ENCODE data around the gene TMUB1. TPM values are rescaled to one million over a fixed set of nuclear protein-coding genes. Genes with fewer than 3 reads are reported as not detected.
A peak's percentile ranks its signal among the peaks of the same experiment; 100 is the strongest.
"Not testable (repeated sequence)": the region's sequence is repeated elsewhere in the genome, so short reads cannot be mapped to it uniquely, and the experiment has no call there.

TMUB1 gene
- total RNA-seq, 2 experiments from 2014 or later = 80.3 to 81.1 TPM

- POLR2A ChIA-PET = no interaction called here
- no peak overlapping the region for H3K27ac Mint-ChIP-seq
- CTCF ChIA-PET = no interaction called here
- peaks cover 2% of the 10 kb centered on the region for H3K4me1 Mint-ChIP-seq
- H3K4me3 Mint-ChIP-seq = no peak overlapping the region
- peaks cover 4% of the 10 kb centered on the region for H3K27me3 Mint-ChIP-seq
- peaks cover 2% of the 10 kb centered on the region for H3K36me3 Mint-ChIP-seq (ENCODE audit: low read depth)
- no peak for DNase-seq
- no peaks in the 10 kb centered on the region for H3K9me3 Mint-ChIP-seq
Measured at GRCh38 chr7:151045262-151045661, 38.0 kb downstream of the TMUB1 start.

GRCh38 chr7:151043959-151044358, 39.3 kb downstream of the TMUB1 start:
- peaks cover 2% of the 10 kb centered on the region for H3K36me3 Mint-ChIP-seq (ENCODE audit: low read depth)
- ChIA-PET POLR2A (interaction anchor here (0.8 kb wide), 1 partner anchor 13 kb away, joined by 3 read pairs; no protein-coding TSS in a partner anchor), CTCF (no interaction called here)
- peaks cover 11% of the 10 kb centered on the region for H3K4me1 Mint-ChIP-seq
- DNase-seq = no peak
- no peaks in the 10 kb centered on the region for H3K9me3 Mint-ChIP-seq
- H3K27ac Mint-ChIP-seq = no peak overlapping the region
- H3K4me3 Mint-ChIP-seq = no peak overlapping the region
- H3K27me3 Mint-ChIP-seq = no peaks in the 10 kb centered on the region

GRCh38 chr7:151043449-151043848, 39.8 kb downstream of the TMUB1 start:
- H3K36me3 Mint-ChIP-seq (ENCODE audit: low read depth); H3K9me3 Mint-ChIP-seq; H3K4me3 Mint-ChIP-seq; DNase-seq; CTCF ChIA-PET; H3K27ac Mint-ChIP-seq; H3K27me3 Mint-ChIP-seq; POLR2A ChIA-PET: not testable (repeated sequence)
- H3K4me1 Mint-ChIP-seq = peaks cover 16% of the 10 kb centered on the region

- CTCF ChIA-PET = no interaction called here
- no peaks in the 10 kb centered on the region for H3K27me3 Mint-ChIP-seq
- no peak overlapping the region for H3K4me3 Mint-ChIP-seq
- DNase-seq = no peak
- POLR2A ChIA-PET = interaction anchor here (0.7 to 1.5 kb wide), 2 partner anchors 8 to 10 kb away, joined by 3 to 5 read pairs; no protein-coding TSS in a partner anchor
- H3K36me3 Mint-ChIP-seq (ENCODE audit: low read depth) = peaks cover 10% of the 10 kb centered on the region
- H3K27ac Mint-ChIP-seq = no peak overlapping the region
- H3K9me3 Mint-ChIP-seq = no peaks in the 10 kb centered on the region
- H3K4me1 Mint-ChIP-seq = peaks cover 14% of the 10 kb centered on the region
Measured at GRCh38 chr7:151040616-151041375, 42.5 kb downstream of the TMUB1 start.

DNA sequence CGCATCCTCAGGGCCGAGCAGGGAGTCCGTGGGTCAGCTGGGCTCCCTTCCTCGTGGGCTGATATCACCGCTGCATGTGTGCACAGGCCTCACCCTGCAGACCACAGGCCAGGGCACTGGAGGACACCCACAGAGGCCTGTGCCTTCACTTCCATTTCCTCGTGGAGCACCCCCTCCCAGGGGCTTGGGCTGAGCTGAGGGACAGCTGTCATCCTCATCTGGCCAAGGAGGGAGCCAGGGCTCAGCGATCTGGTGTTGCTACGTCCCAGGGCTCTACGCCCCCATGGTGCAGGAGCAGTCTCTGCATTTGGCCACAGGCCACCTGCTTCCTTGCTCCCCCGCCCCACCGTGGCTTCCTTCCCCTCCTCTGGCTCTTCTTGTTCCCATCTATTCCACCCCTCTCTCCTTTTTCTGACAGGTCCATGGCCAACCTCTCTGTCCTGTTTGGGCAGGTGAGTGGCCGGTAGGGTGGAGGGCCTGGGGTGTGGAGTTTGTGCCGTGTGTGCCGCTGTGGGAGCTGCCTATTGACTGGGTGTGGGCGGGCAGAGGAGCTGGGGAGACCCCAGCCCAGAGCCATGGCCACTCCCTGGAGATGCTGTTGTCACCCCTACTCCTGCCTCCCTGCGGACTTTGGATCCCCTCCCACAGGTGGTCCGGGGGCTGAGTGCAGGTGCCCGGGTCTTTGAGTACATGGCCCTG, 43.3 kb downstream of the TMUB1 start:
- CTCF ChIA-PET = interaction anchor here (1.7 kb wide), 1 partner anchor 11 kb away, joined by 10 read pairs; the partner anchor contains the start of gene ABCB8

DNA sequence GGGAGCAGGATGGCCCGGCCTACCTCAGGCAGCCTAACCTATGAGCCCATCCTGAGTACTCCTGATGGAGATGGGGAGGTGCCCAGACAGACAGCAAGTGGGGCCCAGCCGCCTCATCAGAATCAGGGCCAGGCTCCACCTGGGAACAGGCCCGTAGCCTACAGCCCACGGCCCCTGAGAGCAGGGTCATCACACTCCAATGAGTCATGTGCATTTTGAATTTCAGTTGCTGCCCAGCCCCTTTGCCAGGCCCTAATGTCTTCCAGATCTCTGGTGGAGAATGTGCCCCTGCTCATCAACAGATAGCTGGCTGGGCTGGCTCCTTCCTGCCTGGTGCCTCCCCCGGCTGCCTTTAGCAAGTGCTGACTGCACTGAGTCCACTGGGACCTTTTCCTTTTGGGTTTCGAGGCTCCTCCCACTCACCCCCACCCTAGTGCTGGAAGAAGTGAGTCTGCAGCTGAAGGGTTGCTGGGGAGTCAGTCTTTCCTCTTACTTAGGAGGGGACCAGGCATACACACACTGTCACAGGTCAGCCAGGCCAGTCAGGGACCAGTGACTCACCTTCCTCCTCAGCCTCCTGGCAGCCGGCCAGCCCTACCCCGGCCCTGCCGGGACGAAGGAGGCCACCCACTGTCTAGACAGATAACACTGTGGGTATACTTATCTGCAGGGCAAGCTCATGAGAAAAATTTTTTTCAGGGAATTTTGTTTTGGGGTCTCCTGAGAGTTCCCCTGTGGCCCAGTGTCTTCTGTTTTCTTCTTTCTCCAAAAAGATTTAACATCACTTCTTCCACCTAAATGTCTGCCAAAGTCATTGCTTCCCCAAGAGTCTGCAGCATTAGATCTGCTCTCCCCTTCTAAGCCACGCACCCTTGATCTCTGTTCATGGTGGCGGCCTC, 44.1 kb downstream of the TMUB1 start:
- peaks cover 14% of the 10 kb centered on the region for H3K4me1 Mint-ChIP-seq
- H3K27me3 Mint-ChIP-seq = no peaks in the 10 kb centered on the region
- H3K36me3 Mint-ChIP-seq (ENCODE audit: low read depth) = peaks cover 10% of the 10 kb centered on the region
- CTCF ChIA-PET = interaction anchor here (0.6 to 1.7 kb wide), 3 partner anchors 11 to 21 kb away, joined by 3 to 10 read pairs (median 4); partner anchors contain the start of gene ABCB8
- H3K27ac Mint-ChIP-seq = peak overlapping the region; percentile 41
- no peaks in the 10 kb centered on the region for H3K9me3 Mint-ChIP-seq
- no peak overlapping the region for H3K4me3 Mint-ChIP-seq
- POLR2A ChIA-PET = interaction anchor here (0.8 to 1.9 kb wide), 3 partner anchors 7 to 12 kb away, joined by 4 to 5 read pairs (median 4); partner anchors contain the start of gene ABCB8
- DNase-seq = peak; percentile 56

More for the DNA sequence above, 43.3 kb downstream of the TMUB1 start:
- H3K27me3 Mint-ChIP-seq = no peaks in the 10 kb centered on the region
- peaks cover 13% of the 10 kb centered on the region for H3K36me3 Mint-ChIP-seq (ENCODE audit: low read depth)
- H3K4me1 Mint-ChIP-seq = peaks cover 14% of the 10 kb centered on the region
- H3K9me3 Mint-ChIP-seq = no peaks in the 10 kb centered on the region
- DNase-seq = no peak
- POLR2A ChIA-PET = interaction anchor here (1.0 to 1.9 kb wide), 3 partner anchors 10 to 12 kb away, joined by 4 to 5 read pairs (median 5); partner anchors contain the start of gene ABCB8
- H3K4me3 Mint-ChIP-seq = no peak overlapping the region
- H3K27ac Mint-ChIP-seq = peak overlapping the region; percentile 41

DNA sequence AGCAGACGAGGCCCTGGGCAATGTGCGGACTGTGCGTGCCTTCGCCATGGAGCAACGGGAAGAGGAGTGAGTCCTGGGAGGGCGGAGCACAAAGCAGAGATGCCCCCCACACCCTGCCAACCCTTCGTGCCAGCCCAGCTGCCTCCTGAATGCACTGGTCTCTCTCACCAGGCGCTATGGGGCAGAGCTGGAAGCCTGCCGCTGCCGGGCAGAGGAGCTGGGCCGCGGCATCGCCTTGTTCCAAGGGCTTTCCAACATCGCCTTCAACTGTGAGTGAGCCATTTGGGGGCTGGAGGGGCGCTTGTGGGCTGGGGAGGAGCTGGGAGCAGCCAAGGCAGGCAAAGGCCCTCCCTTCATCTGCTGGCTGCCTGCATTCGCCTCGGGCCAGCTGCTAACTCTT, 47.4 kb downstream of the TMUB1 start:
- no peak overlapping the region for H3K27ac Mint-ChIP-seq
- no peak overlapping the region for H3K4me3 Mint-ChIP-seq
- ChIA-PET POLR2A (no interaction called here), CTCF (interaction anchor here (1.3 kb wide), 1 partner anchor 27 kb away, joined by 3 read pairs; no protein-coding TSS in a partner anchor)
- peaks cover 19% of the 10 kb centered on the region for H3K4me1 Mint-ChIP-seq
- no peak for DNase-seq
- no peaks in the 10 kb centered on the region for H3K9me3 Mint-ChIP-seq
- H3K36me3 Mint-ChIP-seq (ENCODE audit: low read depth) = peaks cover 15% of the 10 kb centered on the region
- no peaks in the 10 kb centered on the region for H3K27me3 Mint-ChIP-seq

- peaks cover 15% of the 10 kb centered on the region for H3K36me3 Mint-ChIP-seq (ENCODE audit: low read depth)
- ChIA-PET POLR2A (no interaction called here), CTCF (no interaction called here)
- H3K4me3 Mint-ChIP-seq = no peak overlapping the region
- H3K4me1 Mint-ChIP-seq = peaks cover 19% of the 10 kb centered on the region
- H3K9me3 Mint-ChIP-seq = no peaks in the 10 kb centered on the region
- no peak overlapping the region for H3K27ac Mint-ChIP-seq
- H3K27me3 Mint-ChIP-seq = no peaks in the 10 kb centered on the region
- no peak for DNase-seq
Measured at GRCh38 chr7:151035026-151035717, 48.1 kb downstream of the TMUB1 start.

- CTCF ChIA-PET = no interaction called here
- H3K27ac Mint-ChIP-seq = no peak overlapping the region
Measured at GRCh38 chr7:151034312-151035025, 48.8 kb downstream of the TMUB1 start.

GRCh38 chr7:151033864-151034249, 49.4 kb downstream of the TMUB1 start:
- no peaks in the 10 kb centered on the region for H3K9me3 Mint-ChIP-seq
- POLR2A ChIA-PET = no interaction called here
- CTCF ChIA-PET = interaction anchor here (1.1 kb wide), 1 partner anchor 25 kb away, joined by 3 read pairs; no protein-coding TSS in a partner anchor
- DNase-seq = no peak
- no peaks in the 10 kb centered on the region for H3K27me3 Mint-ChIP-seq
- peaks cover 16% of the 10 kb centered on the region for H3K4me1 Mint-ChIP-seq
- no peak overlapping the region for H3K4me3 Mint-ChIP-seq
- H3K36me3 Mint-ChIP-seq (ENCODE audit: low read depth) = peaks cover 15% of the 10 kb centered on the region
- no peak overlapping the region for H3K27ac Mint-ChIP-seq

More at GRCh38 chr7:151034312-151035025, 48.8 kb downstream of the TMUB1 start:
- Mint-ChIP-seq H3K9me3 (no peaks in the 10 kb centered on the region), H3K27me3 (no peaks in the 10 kb centered on the region), H3K36me3 (ENCODE audit: low read depth) (peaks cover 15% of the 10 kb centered on the region), H3K4me3 (no peak overlapping the region), H3K4me1 (peaks cover 18% of the 10 kb centered on the region)
- POLR2A ChIA-PET = no interaction called here
- DNase-seq = no peak

GRCh38 chr7:151032936-151033863, 50.1 kb downstream of the TMUB1 start:
- DNase-seq = no peak
- no peaks in the 10 kb centered on the region for H3K9me3 Mint-ChIP-seq
- no peaks in the 10 kb centered on the region for H3K27me3 Mint-ChIP-seq
- peaks cover 17% of the 10 kb centered on the region for H3K4me1 Mint-ChIP-seq
- ChIA-PET CTCF (interaction anchor here (0.7 to 1.9 kb wide), 6 partner anchors 14 to 78 kb away, joined by 3 to 9 read pairs (median 3); no protein-coding TSS in a partner anchor), POLR2A (interaction anchor here (0.9 to 2.0 kb wide), 2 partner anchors 8 to 27 kb away, joined by 3 to 5 read pairs; no protein-coding TSS in a partner anchor)
- no peak overlapping the region for H3K27ac Mint-ChIP-seq
- no peak overlapping the region for H3K4me3 Mint-ChIP-seq
- peaks cover 18% of the 10 kb centered on the region for H3K36me3 Mint-ChIP-seq (ENCODE audit: low read depth)
